GM12878 (cell line): ENCODE measurements around the gene PHKB. TPM values are rescaled to one million over a fixed set of nuclear protein-coding genes. Genes with fewer than 3 reads are reported as not detected.

Experiments used
- ASH2L ChIP-seq: fragments of 300-600, 200-600 bp; sonication (generic); IDR thresholded peaks from 2 replicates; pipeline ENCODE4 v1.6.1; 2017; ENCODE audit warnings: low read depth, mild to moderate bottlenecking, borderline replicate concordance
- BHLHE40 ChIP-seq, 2 experiments: fragments of 450-650 bp in 1 of 2; IDR thresholded peaks; 2 replicates each; pipeline ENCODE4 v1.6.1; 2011 to 2017; ENCODE audit warnings: low read depth in 2 of 2, borderline replicate concordance in 1 of 2, improper control_type of control experiment in 1 of 2, low read length in 1 of 2, mild to moderate bottlenecking in 1 of 2
- CHD1 ChIP-seq: IDR thresholded peaks from 2 replicates; pipeline ENCODE4 v1.6.1; 2012; ENCODE audit warnings: low read depth, low read length, improper control_type of control experiment
- CHD2 ChIP-seq: IDR thresholded peaks from 2 replicates; pipeline ENCODE4 v1.6.1; 2011; ENCODE audit warnings: low read depth, low read length, improper control_type of control experiment, borderline replicate concordance
- CREM ChIP-seq: IDR thresholded peaks from 2 replicates; pipeline ENCODE4 v1.6.1; 2014; ENCODE audit warnings: antibody characterized with exemption, low read depth
- GATAD2B ChIP-seq: fragments of 450-650 bp; conservative IDR thresholded peaks from 2 replicates; pipeline ENCODE4 v1.6.1; 2017; ENCODE audit warnings: low read depth, mild to moderate bottlenecking, moderate library complexity
- HCFC1 ChIP-seq: fragments of 150-350 bp; IDR thresholded peaks from 2 replicates; pipeline ENCODE4 v1.6.1; 2014; ENCODE audit warnings: low read length
- HDAC6 ChIP-seq: fragments of 200-600 bp; sonication (generic); IDR thresholded peaks from one replicate; pipeline ENCODE4 v1.8.0; 2017; ENCODE audit warnings: antibody characterized with exemption; ENCODE audit not compliant: unreplicated experiment
- IKZF1 ChIP-seq: fragments of 450-650 bp; conservative IDR thresholded peaks from 2 replicates; pipeline ENCODE4 v1.6.1; 2017; ENCODE audit warnings: antibody characterized with exemption, mild to moderate bottlenecking
- RBBP5 ChIP-seq: fragments of 200-600 bp; sonication (generic); conservative IDR thresholded peaks from 2 replicates; pipeline ENCODE4 v1.6.1; 2016
- SUPT20H ChIP-seq: IDR thresholded peaks from 2 replicates; pipeline ENCODE4 v1.6.1; 2011; ENCODE audit warnings: low read depth, mild to moderate bottlenecking, low read length, moderate library complexity, borderline replicate concordance; ENCODE audit not compliant: control insufficient read depth
- TARDBP ChIP-seq: IDR thresholded peaks from 2 replicates; pipeline ENCODE4 v1.6.1; 2016; ENCODE audit warnings: borderline replicate concordance
- ZBTB40 ChIP-seq: fragments of 450-650 bp; IDR thresholded peaks from 2 replicates; pipeline ENCODE4 v1.6.1; 2016; ENCODE audit warnings: mild to moderate bottlenecking, moderate library complexity, borderline replicate concordance
- ZNF274 ChIP-seq: IDR thresholded peaks from one replicate; pipeline ENCODE4 v1.8.0; 2011; ENCODE audit not compliant: insufficient read length, insufficient read depth
- polyA plus RNA-seq, 11 experiments: library from polyadenylated mRNA; depleted of rRNA in 4 of 11; unstranded in 6 of 11; stranded (reverse) in 5 of 11; fragments of >200 nt; fragmentation: Nextera tagmentation in 4 of 11; fragmentation: Illumina TruSeq in 1 of 11; extraction: Ambion mirVana in 4 of 11; extraction: Trizol in 1 of 11; gene quantifications; 1 replicate in 1 of 11; 2 replicates in 10 of 11; pipeline versions ENCODE4 v1.2.1 to v1.2.3, GENCODE V29; 2011 to 2016; ENCODE audit warnings: inconsistent platforms in 2 of 11, missing spikeins in 2 of 11, low read depth in 1 of 11
- total RNA-seq, 4 experiments: library from RNA; depleted of rRNA in 3 of 4; stranded (reverse); fragments of >200 nt in 3 of 4; fragmentation: Illumina TruSeq in 1 of 4; extraction: Trizol in 1 of 4; gene quantifications; 2 replicates each; pipeline versions ENCODE4 v1.2.1 to v1.2.3, GENCODE V29; 2013 to 2021
- TF ChIP-seq, protein P1 (sequence below): IDR thresholded peaks from 2 replicates; pipeline ENCODE4 v1.6.1; 2011; ENCODE audit warnings: borderline replicate concordance, low read depth, mild to moderate bottlenecking, moderate library complexity, low read length; ENCODE audit not compliant: insufficient read depth, poor library complexity, severe bottlenecking
- TF ChIP-seq, protein P2 (sequence below): fragments of 450-650 bp; IDR thresholded peaks from 2 replicates; pipeline ENCODE4 v1.6.1; 2017; ENCODE audit warnings: low read depth, mild to moderate bottlenecking, moderate library complexity

Gene PHKB
- total and polyA plus RNA-seq, 10 of the 15 experiments (the other 5 are each of a cell fraction or from before 2014, with no cell fraction given), result 14.2 to 65.6 (median 37.0) TPM

- TF ChIP-seq, protein P1, sequence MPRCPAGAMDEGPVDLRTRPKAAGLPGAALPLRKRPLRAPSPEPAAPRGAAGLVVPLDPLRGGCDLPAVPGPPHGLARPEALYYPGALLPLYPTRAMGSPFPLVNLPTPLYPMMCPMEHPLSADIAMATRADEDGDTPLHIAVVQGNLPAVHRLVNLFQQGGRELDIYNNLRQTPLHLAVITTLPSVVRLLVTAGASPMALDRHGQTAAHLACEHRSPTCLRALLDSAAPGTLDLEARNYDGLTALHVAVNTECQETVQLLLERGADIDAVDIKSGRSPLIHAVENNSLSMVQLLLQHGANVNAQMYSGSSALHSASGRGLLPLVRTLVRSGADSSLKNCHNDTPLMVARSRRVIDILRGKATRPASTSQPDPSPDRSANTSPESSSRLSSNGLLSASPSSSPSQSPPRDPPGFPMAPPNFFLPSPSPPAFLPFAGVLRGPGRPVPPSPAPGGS, result no peak
- TF ChIP-seq, protein P2, sequence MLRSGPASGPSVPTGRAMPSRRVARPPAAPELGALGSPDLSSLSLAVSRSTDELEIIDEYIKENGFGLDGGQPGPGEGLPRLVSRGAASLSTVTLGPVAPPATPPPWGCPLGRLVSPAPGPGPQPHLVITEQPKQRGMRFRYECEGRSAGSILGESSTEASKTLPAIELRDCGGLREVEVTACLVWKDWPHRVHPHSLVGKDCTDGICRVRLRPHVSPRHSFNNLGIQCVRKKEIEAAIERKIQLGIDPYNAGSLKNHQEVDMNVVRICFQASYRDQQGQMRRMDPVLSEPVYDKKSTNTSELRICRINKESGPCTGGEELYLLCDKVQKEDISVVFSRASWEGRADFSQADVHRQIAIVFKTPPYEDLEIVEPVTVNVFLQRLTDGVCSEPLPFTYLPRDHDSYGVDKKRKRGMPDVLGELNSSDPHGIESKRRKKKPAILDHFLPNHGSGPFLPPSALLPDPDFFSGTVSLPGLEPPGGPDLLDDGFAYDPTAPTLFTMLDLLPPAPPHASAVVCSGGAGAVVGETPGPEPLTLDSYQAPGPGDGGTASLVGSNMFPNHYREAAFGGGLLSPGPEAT, result no peak
- TF ChIP-seq HCFC1, result peak; percentile 48
- TF ChIP-seq TARDBP, result no peak
- no peak; the same call in 1 of the 2 replicates for TF ChIP-seq CHD2
- TF ChIP-seq GATAD2B, result peak; percentile 78; the same call in 1 of the 2 replicates
- peak in 1 of 2 experiments; percentile 42; a peak in 2 of 4 replicates for TF ChIP-seq BHLHE40 (IDR thresholded peaks at IDR 0.05; ENCODE audit: borderline replicate concordance in 1 of 2, low read depth in 2 of 2, low read length in 1 of 2)
- no peak for TF ChIP-seq ZBTB40
- TF ChIP-seq ASH2L, result no peak
- TF ChIP-seq CREM, result peak; percentile 46
- TF ChIP-seq RBBP5, result no peak
- TF ChIP-seq SUPT20H, result no peak
- TF ChIP-seq CHD1, result no peak
- no peak for TF ChIP-seq HDAC6
- TF ChIP-seq IKZF1, result peak; percentile 69
- TF ChIP-seq ZNF274, result no peak
Measured at GRCh38 chr16:47460711-47461597, at the start of gene PHKB, which contains the start of gene ITFG1 (continued).
